Measurements from ENCODE around the gene ODAD3.
"Not testable (repeated sequence)": the region's sequence is repeated elsewhere in the genome, so short reads cannot be mapped to it uniquely, and the experiment has no call there.

Gene ODAD3

DNA sequence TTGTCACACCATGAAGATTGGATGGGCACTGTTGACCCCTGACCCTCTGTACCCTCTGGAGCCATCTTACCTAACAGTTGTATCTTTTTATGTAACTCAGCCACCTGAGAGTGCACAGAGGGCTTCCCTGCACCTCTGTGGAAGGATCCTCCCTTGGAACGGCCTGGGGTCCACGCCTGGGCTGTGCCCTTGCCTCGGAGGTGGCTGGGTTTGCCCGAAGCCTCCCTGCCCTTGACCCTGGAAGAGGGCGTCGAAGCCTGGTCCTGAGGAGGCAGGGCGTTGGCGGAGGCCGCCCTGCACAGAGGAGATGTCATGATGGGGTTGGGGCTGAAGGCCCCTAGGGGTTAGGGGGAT is 241 bp downstream of the ODAD3 start:
- no peaks in the 10 kb centered on the region for H3K9me3 ChIP-seq (ENCODE audit: control insufficient read depth in 2 of 2, low read length in 2 of 2)
- H3K4me3 ChIP-seq (ENCODE audit: low read length in 2 of 2) = peak overlapping the region; percentile 86 to 97
- H3K27me3 ChIP-seq (ENCODE audit: control insufficient read depth in 1 of 2, insufficient read depth in 2 of 2, low read length in 2 of 2) = no peaks in the 10 kb centered on the region
- peaks cover 19% of the 10 kb centered on the region for H3K4me1 ChIP-seq (ENCODE audit: control insufficient read depth, insufficient read depth, low read length)
- peaks cover 7 to 10% of the 10 kb centered on the region in 2 donors for H3K36me3 ChIP-seq (ENCODE audit: control insufficient read depth in 2 of 2, insufficient read depth in 2 of 2, low read length in 2 of 2)
- peak overlapping the region; percentile 74 for H3K27ac ChIP-seq (ENCODE audit: low read length)
- H3K9ac ChIP-seq (ENCODE audit: low read length in 2 of 2) = peak overlapping the region; percentile 39 to 47

DNA sequence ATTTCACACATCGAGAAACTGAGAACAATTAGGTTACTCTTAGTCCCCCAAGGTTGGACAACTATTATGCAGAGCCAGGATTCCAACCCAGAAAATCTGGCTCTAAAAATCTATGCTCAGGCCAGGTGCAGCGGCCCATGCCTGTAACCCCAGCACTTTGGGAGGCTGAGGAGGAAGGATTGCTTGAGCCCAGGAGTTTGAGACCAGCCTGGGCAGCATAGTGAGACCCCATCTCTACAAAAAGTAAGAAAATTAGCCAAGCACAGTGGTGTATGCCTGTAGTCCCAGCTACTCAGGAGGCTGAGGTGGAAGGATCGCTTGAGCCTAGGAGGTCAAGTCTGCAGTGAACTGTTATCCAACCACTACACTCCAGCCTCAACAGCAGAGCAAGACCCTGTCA is 1.4 kb downstream of the ODAD3 start:
- not testable (repeated sequence) for H3K9ac ChIP-seq (ENCODE audit: low read length in 2 of 2); H3K4me3 ChIP-seq (ENCODE audit: low read length in 2 of 2)

DNA sequence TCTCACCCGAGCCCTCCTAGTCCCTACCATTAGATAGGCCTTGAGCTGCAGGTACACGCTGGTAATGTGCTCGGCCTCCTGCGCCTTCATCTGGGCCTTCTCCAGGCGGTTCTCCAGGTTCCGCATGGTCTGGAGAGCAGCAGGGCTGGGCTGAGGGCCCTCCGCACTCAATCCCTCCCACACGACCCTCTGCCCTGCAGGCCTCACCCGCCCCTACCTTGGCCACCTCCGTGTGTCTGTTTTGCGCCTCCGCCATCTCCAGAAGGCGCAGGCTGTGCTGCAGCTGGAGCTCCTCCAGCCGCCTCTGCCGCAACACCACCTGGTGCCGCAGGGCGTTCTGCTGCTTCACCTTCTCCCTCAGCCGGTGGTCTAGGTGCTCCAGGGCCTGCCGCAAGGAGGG is 8.3 kb downstream of the ODAD3 start:
- Histone ChIP-seq H3K36me3 (ENCODE audit: control insufficient read depth in 2 of 2, insufficient read depth in 2 of 2, low read length in 2 of 2) (no peaks in the 10 kb centered on the region), H3K4me3 (ENCODE audit: low read length in 2 of 2) (no peak overlapping the region), H3K27ac (ENCODE audit: low read length) (no peak overlapping the region), H3K27me3 (ENCODE audit: control insufficient read depth in 1 of 2, insufficient read depth in 2 of 2, low read length in 2 of 2) (peaks cover 15 to 26% of the 10 kb centered on the region in 2 donors), H3K9me3 (ENCODE audit: control insufficient read depth in 2 of 2, low read length in 2 of 2) (no peaks in the 10 kb centered on the region), H3K4me1 (ENCODE audit: control insufficient read depth, insufficient read depth, low read length) (peaks cover 3% of the 10 kb centered on the region), H3K9ac (ENCODE audit: low read length in 2 of 2) (no peak overlapping the region)

More for the DNA sequence above, 1.4 kb downstream of the ODAD3 start:
- not testable (repeated sequence) for H3K27ac ChIP-seq (ENCODE audit: low read length); H3K9me3 ChIP-seq (ENCODE audit: control insufficient read depth in 2 of 2, low read length in 2 of 2); H3K27me3 ChIP-seq (ENCODE audit: control insufficient read depth in 1 of 2, insufficient read depth in 2 of 2, low read length in 2 of 2)
- Histone ChIP-seq H3K4me1 (ENCODE audit: control insufficient read depth, insufficient read depth, low read length) (peaks cover 19% of the 10 kb centered on the region), H3K36me3 (ENCODE audit: control insufficient read depth in 2 of 2, insufficient read depth in 2 of 2, low read length in 2 of 2) (peaks cover 7 to 10% of the 10 kb centered on the region in 2 donors)

DNA sequence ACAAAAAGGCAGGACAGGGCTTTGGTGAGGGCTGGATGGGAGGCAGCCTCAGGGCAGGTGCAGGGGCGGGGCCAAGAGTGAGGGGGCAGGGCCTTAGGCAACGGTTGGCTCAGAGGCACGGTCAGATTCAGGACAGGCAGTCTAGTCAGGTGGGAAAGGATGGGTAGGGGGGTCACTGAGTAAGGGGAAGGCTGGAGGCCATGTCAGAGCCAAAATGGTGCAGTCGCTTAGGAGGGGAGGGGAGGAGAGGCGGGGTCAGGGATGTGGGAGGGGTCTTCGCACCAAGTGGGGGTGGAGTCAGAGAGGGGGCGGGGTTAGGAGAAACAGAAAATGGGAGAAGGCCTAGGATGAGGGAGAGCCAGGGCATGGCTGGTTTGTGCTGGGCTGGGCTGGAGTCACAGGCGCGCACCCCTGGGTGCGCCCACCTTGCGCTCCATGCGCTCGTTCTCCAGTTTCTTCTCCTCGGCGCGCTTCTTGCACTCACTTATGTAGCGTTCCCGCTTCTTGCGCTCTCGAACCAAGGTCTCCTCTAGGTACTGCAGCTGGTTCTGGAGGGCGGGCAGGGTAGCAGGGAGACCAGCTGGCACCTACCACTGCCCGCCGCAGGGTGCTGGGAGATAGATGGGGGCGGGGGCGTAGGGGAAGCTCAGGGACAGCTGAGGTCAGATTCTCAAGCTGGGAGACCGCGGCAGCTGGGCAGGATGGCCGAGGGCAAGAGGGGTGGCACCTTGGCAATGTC is 9.0 kb downstream of the ODAD3 start:
- Histone ChIP-seq H3K9ac (ENCODE audit: low read length in 2 of 2) (no peak overlapping the region), H3K27me3 (ENCODE audit: control insufficient read depth in 1 of 2, insufficient read depth in 2 of 2, low read length in 2 of 2) (peaks cover 23 to 34% of the 10 kb centered on the region in 2 donors), H3K36me3 (ENCODE audit: control insufficient read depth in 2 of 2, insufficient read depth in 2 of 2, low read length in 2 of 2) (no peaks in the 10 kb centered on the region), H3K9me3 (ENCODE audit: control insufficient read depth in 2 of 2, low read length in 2 of 2) (no peaks in the 10 kb centered on the region), H3K4me3 (ENCODE audit: low read length in 2 of 2) (no peak overlapping the region), H3K4me1 (ENCODE audit: control insufficient read depth, insufficient read depth, low read length) (peaks cover 8% of the 10 kb centered on the region), H3K27ac (ENCODE audit: low read length) (no peak overlapping the region)

DNA sequence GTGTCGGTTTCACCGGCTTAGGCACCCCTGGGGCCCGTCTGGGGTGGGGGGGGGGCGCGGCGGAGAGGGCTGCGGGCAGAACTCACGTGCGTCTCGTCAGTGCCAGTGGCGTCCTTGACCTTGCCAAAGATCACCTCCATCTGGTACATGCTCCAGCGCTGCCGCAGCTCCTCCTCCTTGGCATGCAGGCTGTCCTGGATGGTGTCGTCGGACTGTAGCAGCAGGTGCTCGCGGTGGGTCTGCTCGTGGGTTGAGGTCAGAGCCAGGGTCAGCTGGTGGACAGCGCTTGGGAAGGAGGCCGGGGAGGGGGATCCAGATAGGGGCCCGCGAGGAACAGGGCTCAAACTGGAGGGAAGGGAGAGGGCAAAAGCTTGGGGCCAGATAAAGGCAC is 11.1 kb downstream of the ODAD3 start:
- Histone ChIP-seq H3K27ac (ENCODE audit: low read length) (no peak overlapping the region), H3K36me3 (ENCODE audit: control insufficient read depth in 2 of 2, insufficient read depth in 2 of 2, low read length in 2 of 2) (no peaks in the 10 kb centered on the region), H3K27me3 (ENCODE audit: control insufficient read depth in 1 of 2, insufficient read depth in 2 of 2, low read length in 2 of 2) (peaks cover 40 to 51% of the 10 kb centered on the region in 2 donors), H3K4me3 (ENCODE audit: low read length in 2 of 2) (no peak overlapping the region), H3K9me3 (ENCODE audit: control insufficient read depth in 2 of 2, low read length in 2 of 2) (no peaks in the 10 kb centered on the region), H3K4me1 (ENCODE audit: control insufficient read depth, insufficient read depth, low read length) (peaks cover 16% of the 10 kb centered on the region), H3K9ac (ENCODE audit: low read length in 2 of 2) (no peak overlapping the region)

DNA sequence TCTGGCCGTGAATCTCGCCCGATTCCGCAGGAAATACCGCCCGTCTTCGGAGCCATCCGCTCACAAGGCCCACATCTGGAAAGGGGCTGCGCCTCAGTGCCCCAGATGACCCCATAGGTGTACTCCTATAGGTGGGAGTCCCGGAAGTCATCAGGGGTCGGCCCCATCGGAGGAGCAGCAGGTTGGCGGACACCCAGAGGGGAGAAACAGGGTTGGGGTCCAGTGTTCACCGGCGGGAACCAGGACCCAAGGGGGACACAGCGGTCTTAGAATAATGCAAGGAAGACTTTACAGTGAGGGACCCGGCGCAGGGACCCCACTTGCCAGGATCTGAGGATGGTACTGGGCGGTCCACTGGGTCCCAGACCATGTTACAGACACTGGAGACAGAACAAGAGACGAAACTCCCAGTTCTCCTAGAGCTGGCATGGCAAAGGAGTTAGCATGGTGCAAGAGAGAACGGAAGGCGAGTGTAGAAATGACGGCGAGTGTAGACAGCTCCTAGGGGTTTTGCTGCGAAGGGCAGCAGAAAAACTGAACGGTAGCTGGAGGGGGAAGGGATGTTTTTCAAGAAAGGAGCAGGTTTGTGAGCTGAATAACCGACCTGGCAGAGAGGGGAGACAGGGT is 11.6 kb downstream of the ODAD3 start:
- peaks cover 19% of the 10 kb centered on the region for H3K4me1 ChIP-seq (ENCODE audit: control insufficient read depth, insufficient read depth, low read length)
- peaks cover 44 to 56% of the 10 kb centered on the region in 2 donors for H3K27me3 ChIP-seq (ENCODE audit: control insufficient read depth in 1 of 2, insufficient read depth in 2 of 2, low read length in 2 of 2)
- H3K27ac ChIP-seq (ENCODE audit: low read length) = no peak overlapping the region

DNA sequence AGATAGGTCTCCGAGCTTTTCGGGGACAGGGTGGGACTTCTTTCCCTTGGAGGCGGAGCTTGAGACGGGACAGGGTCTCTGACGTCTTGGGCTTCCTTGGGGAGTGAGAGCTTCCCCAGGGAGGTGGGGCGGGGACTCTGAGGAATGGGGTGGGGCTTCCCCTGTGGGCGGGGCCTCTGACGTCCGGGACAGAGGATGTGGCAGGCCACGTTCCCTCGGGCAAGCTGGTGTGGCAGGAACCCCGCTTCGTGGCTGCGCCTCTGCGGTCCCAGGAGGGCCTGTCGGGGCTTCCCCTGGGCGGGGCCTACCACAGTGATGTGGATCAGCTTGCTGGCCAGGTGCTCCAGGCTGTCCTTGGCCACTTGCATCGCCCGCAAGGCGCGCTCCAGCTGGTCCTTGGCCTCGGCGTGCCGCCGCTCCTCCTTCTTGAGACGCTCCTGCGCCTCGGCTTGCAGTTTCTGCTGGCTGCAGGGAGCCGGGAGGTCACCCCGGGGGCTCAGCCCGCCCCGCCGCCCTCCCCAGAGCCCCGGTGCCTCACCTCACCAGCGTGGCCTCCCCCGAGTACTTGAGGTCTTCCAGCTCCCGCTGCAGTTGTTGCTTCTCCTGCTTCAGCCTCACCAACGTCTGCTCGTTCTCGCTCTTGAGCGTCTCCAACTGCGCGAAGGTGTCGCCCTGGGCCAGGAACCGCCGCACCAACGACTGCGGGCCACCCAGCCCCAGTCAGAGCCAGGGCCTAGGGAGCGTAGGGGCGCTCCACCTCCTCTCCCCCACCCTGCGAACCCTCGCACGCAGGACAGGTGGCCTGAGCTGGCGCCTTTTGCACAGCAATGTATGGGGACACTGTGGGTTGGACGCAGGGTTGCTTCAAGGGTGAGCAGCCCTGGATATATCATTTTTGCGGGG is 12.5 kb downstream of the ODAD3 start:
- Histone ChIP-seq H3K27ac (ENCODE audit: low read length) (no peak overlapping the region), H3K9me3 (ENCODE audit: control insufficient read depth in 2 of 2, low read length in 2 of 2) (no peaks in the 10 kb centered on the region), H3K4me3 (ENCODE audit: low read length in 2 of 2) (peak overlapping the region; percentile 31 to 35), H3K36me3 (ENCODE audit: control insufficient read depth in 2 of 2, insufficient read depth in 2 of 2, low read length in 2 of 2) (no peaks in the 10 kb centered on the region), H3K9ac (ENCODE audit: low read length in 2 of 2) (no peak overlapping the region), H3K4me1 (ENCODE audit: control insufficient read depth, insufficient read depth, low read length) (peaks cover 19% of the 10 kb centered on the region), H3K27me3 (ENCODE audit: control insufficient read depth in 1 of 2, insufficient read depth in 2 of 2, low read length in 2 of 2) (peaks cover 48 to 58% of the 10 kb centered on the region in 2 donors)

More for the DNA sequence above, 11.6 kb downstream of the ODAD3 start:
- Histone ChIP-seq H3K36me3 (ENCODE audit: control insufficient read depth in 2 of 2, insufficient read depth in 2 of 2, low read length in 2 of 2) (no peaks in the 10 kb centered on the region), H3K9ac (ENCODE audit: low read length in 2 of 2) (no peak overlapping the region), H3K4me3 (ENCODE audit: low read length in 2 of 2) (no peak overlapping the region), H3K9me3 (ENCODE audit: control insufficient read depth in 2 of 2, low read length in 2 of 2) (no peaks in the 10 kb centered on the region)

DNA sequence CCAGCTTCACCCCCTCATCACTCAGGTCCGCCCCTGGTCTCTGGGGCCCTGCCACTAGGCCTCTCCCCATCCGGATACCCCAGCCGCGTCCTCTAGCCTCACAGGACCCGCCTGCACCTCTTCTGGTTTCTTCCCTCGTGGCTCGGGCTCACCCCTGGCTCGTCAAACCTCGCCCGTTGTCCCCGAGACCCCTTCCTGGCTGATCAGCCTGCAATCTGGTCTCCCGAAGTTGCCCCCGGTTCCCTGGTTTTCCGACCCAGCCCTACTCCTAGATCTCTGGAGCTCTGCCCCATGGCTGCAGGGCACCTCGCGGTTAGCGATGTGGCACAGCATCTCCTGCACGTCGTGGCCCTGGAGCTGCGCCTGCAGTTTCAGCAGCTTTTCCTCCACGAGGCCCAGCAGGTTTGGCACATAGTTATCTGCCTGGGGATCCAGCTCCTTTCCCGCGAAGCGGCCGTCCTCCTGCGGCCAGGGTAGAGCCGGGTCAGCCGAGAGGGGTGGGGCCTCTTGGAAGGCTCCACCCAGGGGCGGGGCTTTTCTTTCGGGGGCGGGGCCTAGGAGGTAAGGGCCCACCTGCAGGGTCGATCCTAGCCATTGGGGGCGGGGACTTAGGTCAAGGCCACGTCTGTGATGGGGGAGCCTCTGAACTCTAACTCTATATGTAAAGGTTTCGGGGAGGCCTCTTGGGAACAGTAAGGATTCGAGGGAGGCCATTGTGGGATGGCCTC is 13.4 kb downstream of the ODAD3 start:
- no peak overlapping the region for H3K27ac ChIP-seq (ENCODE audit: low read length)
- no peaks in the 10 kb centered on the region for H3K36me3 ChIP-seq (ENCODE audit: control insufficient read depth in 2 of 2, insufficient read depth in 2 of 2, low read length in 2 of 2)
- H3K4me3 ChIP-seq (ENCODE audit: low read length in 2 of 2) = peak overlapping the region; percentile 31 to 35
- no peaks in the 10 kb centered on the region for H3K9me3 ChIP-seq (ENCODE audit: control insufficient read depth in 2 of 2, low read length in 2 of 2)
- peaks cover 51 to 58% of the 10 kb centered on the region in 2 donors for H3K27me3 ChIP-seq (ENCODE audit: control insufficient read depth in 1 of 2, insufficient read depth in 2 of 2, low read length in 2 of 2)
- H3K9ac ChIP-seq (ENCODE audit: low read length in 2 of 2) = no peak overlapping the region
- peaks cover 19% of the 10 kb centered on the region for H3K4me1 ChIP-seq (ENCODE audit: control insufficient read depth, insufficient read depth, low read length)

DNA sequence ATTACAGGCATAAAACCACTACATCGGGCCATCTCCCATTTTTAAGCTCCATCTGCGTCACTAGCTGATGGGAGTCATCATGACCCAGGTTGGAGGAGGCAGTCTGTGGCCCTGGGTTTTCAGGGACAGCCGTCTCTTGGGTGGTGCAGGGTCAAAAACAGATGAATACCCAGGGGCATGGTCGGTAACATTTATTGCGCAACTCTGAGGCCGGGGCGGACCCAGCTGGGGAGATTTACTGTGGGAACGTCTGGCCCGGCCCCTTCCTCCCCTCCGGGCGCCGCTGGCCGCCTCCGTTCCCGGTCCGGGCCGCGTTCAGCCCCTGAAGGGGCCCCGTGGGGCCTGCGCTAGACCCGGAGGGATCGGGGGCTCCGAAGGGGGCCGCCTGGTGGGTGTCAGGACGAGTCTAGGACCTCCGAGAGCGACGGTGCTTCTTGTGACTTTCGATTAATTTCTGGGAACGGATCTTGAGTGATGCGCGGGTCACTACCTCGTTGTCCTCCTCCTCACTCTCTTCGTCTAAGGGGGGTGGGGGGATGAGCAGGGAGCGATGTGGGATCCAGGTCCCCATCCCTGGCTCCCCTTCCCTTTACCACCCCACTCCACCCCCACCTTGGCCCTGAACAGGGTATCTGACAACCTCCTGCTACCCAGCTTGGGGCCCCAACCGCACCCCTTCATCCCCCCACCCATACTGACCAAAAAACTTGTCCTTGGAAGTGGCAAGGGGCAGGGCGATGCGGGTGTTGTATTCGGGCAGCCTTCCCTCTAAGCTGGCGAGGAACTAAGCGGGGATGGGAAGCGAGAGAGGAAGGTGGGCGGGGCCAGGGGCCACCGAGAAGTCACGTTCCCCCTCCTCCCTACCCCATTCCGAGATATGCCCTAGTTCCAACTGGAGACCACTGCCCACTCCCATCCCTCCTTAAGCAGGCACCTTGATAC is 14.2 kb downstream of the ODAD3 start:
- no peak overlapping the region for H3K9ac ChIP-seq (ENCODE audit: low read length in 2 of 2)
- no peak overlapping the region for H3K27ac ChIP-seq (ENCODE audit: low read length)
- H3K4me3 ChIP-seq (ENCODE audit: low read length in 2 of 2) = peak overlapping the region in 1 of 2 donors; percentile 44
- no peaks in the 10 kb centered on the region for H3K36me3 ChIP-seq (ENCODE audit: control insufficient read depth in 2 of 2, insufficient read depth in 2 of 2, low read length in 2 of 2)
- peaks cover 52 to 58% of the 10 kb centered on the region in 2 donors for H3K27me3 ChIP-seq (ENCODE audit: control insufficient read depth in 1 of 2, insufficient read depth in 2 of 2, low read length in 2 of 2)
- peaks cover 19% of the 10 kb centered on the region for H3K4me1 ChIP-seq (ENCODE audit: control insufficient read depth, insufficient read depth, low read length)
- no peaks in the 10 kb centered on the region for H3K9me3 ChIP-seq (ENCODE audit: control insufficient read depth in 2 of 2, low read length in 2 of 2)
